KMS-11 (cell line): ENCODE measurements around the gene ADD1.

ENCODE experiments used
- H2AFZ ChIP-seq: fragments of 200-600 bp; sonication (generic); 2 replicates; pipeline ENCODE4 v1.6.1; 2016; ENCODE audit warnings: antibody characterized with exemption, mixed run types, low read depth
- H3K27ac ChIP-seq: fragments of 200-600 bp; sonication (generic); 2 replicates; pipeline ENCODE4 v1.6.1; 2016; ENCODE audit warnings: mild to moderate bottlenecking, mixed run types
- H3K27me3 ChIP-seq: fragments of 200-600 bp; sonication (generic); 2 replicates; pipeline ENCODE4 v1.6.1; 2017; ENCODE audit warnings: mild to moderate bottlenecking, low read depth, mixed run types, moderate library complexity; ENCODE audit not compliant: insufficient read depth
- H3K36me3 ChIP-seq: fragments of 200-600 bp; sonication (generic); 2 replicates; pipeline ENCODE4 v1.6.1; 2017; ENCODE audit warnings: mild to moderate bottlenecking, mixed run types; ENCODE audit not compliant: insufficient read depth
- H3K4me1 ChIP-seq: fragments of 200-600 bp; sonication (generic); 2 replicates; pipeline ENCODE4 v1.6.1; 2016; ENCODE audit warnings: mild to moderate bottlenecking, low read depth, mixed run types; ENCODE audit not compliant: poor library complexity, severe bottlenecking
- H3K4me2 ChIP-seq: fragments of 200-600 bp; sonication (generic); 2 replicates; pipeline ENCODE4 v1.7.0; 2016; ENCODE audit warnings: mild to moderate bottlenecking, mixed run types
- H3K4me3 ChIP-seq: fragments of 200-600 bp; sonication (generic); IDR thresholded peaks from 2 replicates; pipeline ENCODE4 v1.6.1; 2017; ENCODE audit warnings: low read depth, low read length, mixed read lengths; ENCODE audit not compliant: insufficient read depth
- H3K79me2 ChIP-seq: fragments of 200-600 bp; sonication (generic); 2 replicates; pipeline ENCODE4 v1.6.1; 2016; ENCODE audit warnings: low read depth, mixed run types; ENCODE audit not compliant: insufficient read depth
- H3K9ac ChIP-seq: fragments of 200-600 bp; sonication (generic); 2 replicates; pipeline ENCODE4 v1.6.1; 2016; ENCODE audit warnings: mild to moderate bottlenecking, mixed run types
- H4K20me1 ChIP-seq: fragments of 200-600 bp; sonication (generic); 2 replicates; pipeline ENCODE4 v1.6.1; 2016; ENCODE audit warnings: mild to moderate bottlenecking, mixed run types; ENCODE audit not compliant: insufficient read depth
- TF ChIP-seq, protein P1 (sequence below): fragments of 200-600 bp; sonication (generic); conservative IDR thresholded peaks from 2 replicates; pipeline ENCODE4 v1.6.1; 2017; ENCODE audit warnings: low read depth, mild to moderate bottlenecking, antibody characterized with exemption, low read length, moderate library complexity, mixed read lengths

ADD1 gene

GRCh38 chr4:2874861-2875260, 31.2 kb downstream of the ADD1 start:
- Histone ChIP-seq H3K4me2 (no peak overlapping the region), H4K20me1 (no peaks in the 10 kb centered on the region), H3K36me3 (no peaks in the 10 kb centered on the region), H3K27me3 (no peaks in the 10 kb centered on the region), H3K27ac (no peak overlapping the region), H3K4me1 (no peaks in the 10 kb centered on the region), H2AFZ (no peak overlapping the region), H3K79me2 (no peaks in the 10 kb centered on the region; the same call in 1 of the 2 replicates), H3K4me3 (no peak overlapping the region), H3K9ac (no peak overlapping the region)
- TF ChIP-seq, protein P1, sequence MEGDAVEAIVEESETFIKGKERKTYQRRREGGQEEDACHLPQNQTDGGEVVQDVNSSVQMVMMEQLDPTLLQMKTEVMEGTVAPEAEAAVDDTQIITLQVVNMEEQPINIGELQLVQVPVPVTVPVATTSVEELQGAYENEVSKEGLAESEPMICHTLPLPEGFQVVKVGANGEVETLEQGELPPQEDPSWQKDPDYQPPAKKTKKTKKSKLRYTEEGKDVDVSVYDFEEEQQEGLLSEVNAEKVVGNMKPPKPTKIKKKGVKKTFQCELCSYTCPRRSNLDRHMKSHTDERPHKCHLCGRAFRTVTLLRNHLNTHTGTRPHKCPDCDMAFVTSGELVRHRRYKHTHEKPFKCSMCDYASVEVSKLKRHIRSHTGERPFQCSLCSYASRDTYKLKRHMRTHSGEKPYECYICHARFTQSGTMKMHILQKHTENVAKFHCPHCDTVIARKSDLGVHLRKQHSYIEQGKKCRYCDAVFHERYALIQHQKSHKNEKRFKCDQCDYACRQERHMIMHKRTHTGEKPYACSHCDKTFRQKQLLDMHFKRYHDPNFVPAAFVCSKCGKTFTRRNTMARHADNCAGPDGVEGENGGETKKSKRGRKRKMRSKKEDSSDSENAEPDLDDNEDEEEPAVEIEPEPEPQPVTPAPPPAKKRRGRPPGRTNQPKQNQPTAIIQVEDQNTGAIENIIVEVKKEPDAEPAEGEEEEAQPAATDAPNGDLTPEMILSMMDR, result no peak

- H3K4me2 ChIP-seq, result no peak overlapping the region
- no peaks in the 10 kb centered on the region for H3K27me3 ChIP-seq
- H3K4me1 ChIP-seq, result no peaks in the 10 kb centered on the region
- no peaks in the 10 kb centered on the region for H4K20me1 ChIP-seq
- TF ChIP-seq, protein P1, result no peak
- H3K79me2 ChIP-seq, result no peaks in the 10 kb centered on the region; the same call in 1 of the 2 replicates
- no peaks in the 10 kb centered on the region for H3K36me3 ChIP-seq
- H3K9ac ChIP-seq, result no peak overlapping the region
- H2AFZ ChIP-seq, result no peak overlapping the region
- H3K27ac ChIP-seq, result no peak overlapping the region
- H3K4me3 ChIP-seq, result no peak overlapping the region
These were observed 31.9 kb downstream of the ADD1 start for GRCh38 chr4:2875556-2875955.

DNA sequence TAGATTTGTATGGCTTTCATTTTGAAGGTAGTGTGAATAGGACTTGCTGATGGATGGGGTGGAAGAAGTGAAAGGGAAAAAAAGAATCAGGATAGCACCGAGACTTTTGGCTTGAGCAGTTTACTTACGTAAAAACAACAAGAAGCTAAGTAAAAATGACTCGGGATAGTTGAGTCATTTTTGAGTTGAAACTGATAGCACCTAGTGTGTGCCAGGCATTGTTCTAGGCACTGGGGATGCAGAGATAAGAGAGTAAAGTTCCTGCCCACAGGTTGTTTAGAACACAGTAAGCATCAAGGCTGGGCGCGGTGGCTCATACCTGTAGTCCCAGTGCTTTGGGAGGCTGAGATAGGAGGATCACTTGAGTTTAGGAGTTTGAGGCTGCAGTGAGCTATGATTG, 34.7 kb downstream of the ADD1 start:
- Histone ChIP-seq H2AFZ (no peak overlapping the region), H3K79me2 (no peaks in the 10 kb centered on the region; the same call in 1 of the 2 replicates), H3K27me3 (no peaks in the 10 kb centered on the region), H3K4me1 (no peaks in the 10 kb centered on the region), H3K27ac (no peak overlapping the region), H3K9ac (no peak overlapping the region), H3K4me2 (no peak overlapping the region), H3K36me3 (no peaks in the 10 kb centered on the region), H4K20me1 (no peaks in the 10 kb centered on the region), H3K4me3 (no peak overlapping the region)
- TF ChIP-seq, protein P1, result no peak

- no peak overlapping the region for H3K27ac ChIP-seq
- TF ChIP-seq, protein P1, result no peak
- no peaks in the 10 kb centered on the region for H3K4me1 ChIP-seq
- H3K36me3 ChIP-seq, result no peaks in the 10 kb centered on the region
- H3K9ac ChIP-seq, result no peak overlapping the region
- no peak overlapping the region for H3K4me3 ChIP-seq
- H3K79me2 ChIP-seq, result no peaks in the 10 kb centered on the region
- no peak overlapping the region for H3K4me2 ChIP-seq
- no peaks in the 10 kb centered on the region for H3K27me3 ChIP-seq
- no peak overlapping the region for H2AFZ ChIP-seq
- H4K20me1 ChIP-seq, result no peaks in the 10 kb centered on the region
These were observed 35.4 kb downstream of the ADD1 start for GRCh38 chr4:2879026-2879425.
